ENCODE data around the gene DOK6. TPM values are rescaled to one million over a fixed set of nuclear protein-coding genes. Genes with fewer than 3 reads are reported as not detected.

Gene DOK6
- total and polyA plus RNA-seq, 2 experiments from 2014 or later: 0.29 to 0.42 TPM

DNA sequence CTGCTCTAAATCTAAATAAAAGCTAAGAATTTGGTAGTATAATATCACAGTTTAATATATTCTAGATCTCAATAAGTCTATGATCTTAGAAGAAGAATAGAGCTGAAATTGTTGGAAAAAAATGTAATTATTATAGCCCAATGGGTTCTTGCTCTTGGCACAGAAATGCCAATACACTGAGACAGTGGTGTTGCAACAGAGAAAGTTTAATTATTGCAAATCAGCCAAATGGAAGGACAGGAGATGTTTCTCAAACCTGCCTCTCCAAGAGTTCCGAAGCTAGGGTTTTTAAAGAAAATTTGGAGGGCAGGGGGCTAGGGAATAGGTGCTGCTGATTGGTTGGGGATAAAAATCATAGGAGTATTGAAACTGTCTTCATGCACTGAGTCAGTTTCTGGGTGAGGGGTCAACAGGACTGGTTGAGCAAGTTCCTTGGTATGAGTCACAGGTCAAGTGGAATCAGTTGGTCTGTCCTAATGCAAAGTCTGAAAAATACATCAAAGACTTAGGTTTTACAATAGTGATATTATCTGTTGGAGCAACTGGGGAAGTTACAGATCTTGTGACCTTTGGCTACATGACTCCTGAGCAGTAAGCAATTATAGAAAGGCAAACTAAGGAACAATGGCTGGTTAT is 318.3 kb downstream of the DOK6 start:
- Histone ChIP-seq H3K27me3 (ENCODE audit: insufficient read depth) (no peaks in the 10 kb centered on the region), H3K36me3 (ENCODE audit: insufficient read depth) (no peaks in the 10 kb centered on the region), H3K4me3 (no peak overlapping the region), H3K9me2 (ENCODE audit: insufficient read depth) (no peaks in the 10 kb centered on the region), H2AFZ (no peak overlapping the region), H3K4me2 (no peak overlapping the region), H3K27ac (ENCODE audit: low read depth) (no peak overlapping the region), H3K79me2 (replicated peaks; ENCODE audit: insufficient read depth) (no peaks in the 10 kb centered on the region), H4K20me1 (replicated peaks; ENCODE audit: insufficient read depth) (no peaks in the 10 kb centered on the region), H3K4me1 (ENCODE audit: insufficient read depth) (peaks cover 4% of the 10 kb centered on the region; the same call in 1 of the 2 replicates), H3F3A (replicated peaks; ENCODE audit: low read depth) (no peaks in the 10 kb centered on the region)
- DNase-seq (ENCODE audit: low spot score) (no peak), ATAC-seq (no peak)
- Mint-ChIP-seq H3K27me3 (ENCODE audit: insufficient read depth, low read depth, poor library complexity) (no peaks in the 10 kb centered on the region), H3K4me3 (no peak overlapping the region), H3K36me3 (ENCODE audit: low read depth) (peaks cover 25% of the 10 kb centered on the region), H3K27ac (no peak overlapping the region), H3K9me3 (peaks cover 28% of the 10 kb centered on the region), H3K4me1 (peaks cover 10% of the 10 kb centered on the region; the same call in 2 of the 3 replicates)
- TF ChIP-seq, protein P1, sequence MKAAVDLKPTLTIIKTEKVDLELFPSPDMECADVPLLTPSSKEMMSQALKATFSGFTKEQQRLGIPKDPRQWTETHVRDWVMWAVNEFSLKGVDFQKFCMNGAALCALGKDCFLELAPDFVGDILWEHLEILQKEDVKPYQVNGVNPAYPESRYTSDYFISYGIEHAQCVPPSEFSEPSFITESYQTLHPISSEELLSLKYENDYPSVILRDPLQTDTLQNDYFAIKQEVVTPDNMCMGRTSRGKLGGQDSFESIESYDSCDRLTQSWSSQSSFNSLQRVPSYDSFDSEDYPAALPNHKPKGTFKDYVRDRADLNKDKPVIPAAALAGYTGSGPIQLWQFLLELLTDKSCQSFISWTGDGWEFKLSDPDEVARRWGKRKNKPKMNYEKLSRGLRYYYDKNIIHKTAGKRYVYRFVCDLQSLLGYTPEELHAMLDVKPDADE (IDR thresholded peaks at IDR 0.05): no peak
- TF ChIP-seq EZH2 (IDR thresholded peaks at IDR 0.05; ENCODE audit: low read depth, unreplicated experiment) (no peak), JUNB (IDR thresholded peaks at IDR 0.05; ENCODE audit: unreplicated experiment) (no peak), POLR2AphosphoS5 (IDR thresholded peaks at IDR 0.05; ENCODE audit: low read depth) (no peak), ZNF331 (CRISPR knock-in tag; IDR thresholded peaks at IDR 0.05; ENCODE audit: low read depth) (no peak)

DNA sequence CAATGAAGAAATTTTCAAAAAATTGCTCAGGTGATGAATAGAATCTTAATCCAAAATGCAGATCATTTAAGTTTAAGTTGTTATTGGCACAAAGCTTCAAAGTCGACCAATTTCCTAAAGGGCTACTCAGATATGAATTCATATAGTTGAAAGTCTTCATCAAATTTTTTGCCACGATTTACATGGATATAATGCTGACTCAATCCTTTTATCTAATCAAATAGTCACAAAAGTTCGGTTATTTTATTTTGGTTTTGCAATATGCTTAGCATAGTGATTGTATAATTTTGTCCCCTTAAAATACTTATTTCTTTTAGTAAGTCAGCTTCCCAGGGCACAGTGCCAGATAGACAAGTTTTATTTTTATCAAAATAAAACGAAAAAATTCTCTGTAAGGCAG is 319.7 kb downstream of the DOK6 start:
- Histone ChIP-seq H3K4me1 (ENCODE audit: insufficient read depth) (peaks cover 4% of the 10 kb centered on the region; the same call in 1 of the 2 replicates), H3K9me2 (ENCODE audit: insufficient read depth) (no peaks in the 10 kb centered on the region), H3K27ac (ENCODE audit: low read depth) (no peak overlapping the region), H2AFZ (no peak overlapping the region), H3F3A (replicated peaks; ENCODE audit: low read depth) (no peaks in the 10 kb centered on the region), H3K4me2 (no peak overlapping the region), H3K27me3 (ENCODE audit: insufficient read depth) (no peaks in the 10 kb centered on the region), H4K20me1 (replicated peaks; ENCODE audit: insufficient read depth) (no peaks in the 10 kb centered on the region), H3K4me3 (no peak overlapping the region), H3K36me3 (ENCODE audit: insufficient read depth) (no peaks in the 10 kb centered on the region), H3K79me2 (replicated peaks; ENCODE audit: insufficient read depth) (no peaks in the 10 kb centered on the region)
- peaks cover 28% of the 10 kb centered on the region for H3K9me3 Mint-ChIP-seq
- no peak overlapping the region for H3K27ac Mint-ChIP-seq
- H3K4me1 Mint-ChIP-seq: peaks cover 10% of the 10 kb centered on the region; the same call in 2 of the 3 replicates
- H3K36me3 Mint-ChIP-seq (ENCODE audit: low read depth): peaks cover 25% of the 10 kb centered on the region
- TF ChIP-seq POLR2AphosphoS5 (IDR thresholded peaks at IDR 0.05; ENCODE audit: low read depth): no peak
- no peak for DNase-seq (ENCODE audit: low spot score)
- H3K27me3 Mint-ChIP-seq (ENCODE audit: insufficient read depth, low read depth, poor library complexity): no peaks in the 10 kb centered on the region
- H3K4me3 Mint-ChIP-seq: no peak overlapping the region
- no peak for ATAC-seq

DNA sequence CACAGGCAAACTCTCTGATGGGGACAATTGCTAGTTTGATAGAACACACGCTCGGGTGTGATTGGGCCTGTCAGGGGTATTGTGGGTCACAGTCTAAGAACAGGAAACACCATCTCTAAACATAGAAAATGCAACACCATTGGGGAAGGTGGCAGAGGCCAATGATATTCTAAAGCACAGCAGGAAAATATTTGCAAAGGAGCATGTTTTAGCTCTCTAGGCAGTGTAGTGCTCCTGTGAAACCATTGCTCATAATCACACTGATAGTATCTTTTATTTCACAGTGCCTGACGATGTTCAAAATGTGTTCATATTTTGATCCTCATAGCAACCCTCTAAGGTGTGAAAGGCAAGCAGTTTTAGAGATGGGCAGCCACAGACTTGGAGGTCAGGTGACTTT is 322.7 kb downstream of the DOK6 start:
- ATAC-seq (no peak), DNase-seq (ENCODE audit: low spot score) (no peak)
- no peaks in the 10 kb centered on the region for H3K27me3 Mint-ChIP-seq (ENCODE audit: insufficient read depth, low read depth, poor library complexity)
- Histone ChIP-seq H3K27me3 (ENCODE audit: insufficient read depth) (no peaks in the 10 kb centered on the region), H3K4me1 (ENCODE audit: insufficient read depth) (no peaks in the 10 kb centered on the region), H2AFZ (peak overlapping the region; percentile 64; the same call in 1 of the 2 replicates), H3F3A (replicated peaks; ENCODE audit: low read depth) (no peaks in the 10 kb centered on the region), H3K36me3 (ENCODE audit: insufficient read depth) (no peaks in the 10 kb centered on the region), H3K4me2 (no peak overlapping the region), H3K4me3 (no peak overlapping the region), H3K79me2 (replicated peaks; ENCODE audit: insufficient read depth) (no peaks in the 10 kb centered on the region), H4K20me1 (replicated peaks; ENCODE audit: insufficient read depth) (no peaks in the 10 kb centered on the region), H3K27ac (ENCODE audit: low read depth) (no peak overlapping the region), H3K9me2 (ENCODE audit: insufficient read depth) (no peaks in the 10 kb centered on the region)
- no peak overlapping the region for H3K4me3 Mint-ChIP-seq
- H3K27ac Mint-ChIP-seq: 0 out of 2 replicates have a peak overlapping the region, but pooled peaks have one; percentile 53
- TF ChIP-seq, protein P1 (IDR thresholded peaks at IDR 0.05): no peak
- TF ChIP-seq EZH2 (IDR thresholded peaks at IDR 0.05; ENCODE audit: low read depth, unreplicated experiment): no peak
- TF ChIP-seq, protein P2, sequence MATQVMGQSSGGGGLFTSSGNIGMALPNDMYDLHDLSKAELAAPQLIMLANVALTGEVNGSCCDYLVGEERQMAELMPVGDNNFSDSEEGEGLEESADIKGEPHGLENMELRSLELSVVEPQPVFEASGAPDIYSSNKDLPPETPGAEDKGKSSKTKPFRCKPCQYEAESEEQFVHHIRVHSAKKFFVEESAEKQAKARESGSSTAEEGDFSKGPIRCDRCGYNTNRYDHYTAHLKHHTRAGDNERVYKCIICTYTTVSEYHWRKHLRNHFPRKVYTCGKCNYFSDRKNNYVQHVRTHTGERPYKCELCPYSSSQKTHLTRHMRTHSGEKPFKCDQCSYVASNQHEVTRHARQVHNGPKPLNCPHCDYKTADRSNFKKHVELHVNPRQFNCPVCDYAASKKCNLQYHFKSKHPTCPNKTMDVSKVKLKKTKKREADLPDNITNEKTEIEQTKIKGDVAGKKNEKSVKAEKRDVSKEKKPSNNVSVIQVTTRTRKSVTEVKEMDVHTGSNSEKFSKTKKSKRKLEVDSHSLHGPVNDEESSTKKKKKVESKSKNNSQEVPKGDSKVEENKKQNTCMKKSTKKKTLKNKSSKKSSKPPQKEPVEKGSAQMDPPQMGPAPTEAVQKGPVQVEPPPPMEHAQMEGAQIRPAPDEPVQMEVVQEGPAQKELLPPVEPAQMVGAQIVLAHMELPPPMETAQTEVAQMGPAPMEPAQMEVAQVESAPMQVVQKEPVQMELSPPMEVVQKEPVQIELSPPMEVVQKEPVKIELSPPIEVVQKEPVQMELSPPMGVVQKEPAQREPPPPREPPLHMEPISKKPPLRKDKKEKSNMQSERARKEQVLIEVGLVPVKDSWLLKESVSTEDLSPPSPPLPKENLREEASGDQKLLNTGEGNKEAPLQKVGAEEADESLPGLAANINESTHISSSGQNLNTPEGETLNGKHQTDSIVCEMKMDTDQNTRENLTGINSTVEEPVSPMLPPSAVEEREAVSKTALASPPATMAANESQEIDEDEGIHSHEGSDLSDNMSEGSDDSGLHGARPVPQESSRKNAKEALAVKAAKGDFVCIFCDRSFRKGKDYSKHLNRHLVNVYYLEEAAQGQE (IDR thresholded peaks at IDR 0.05; ENCODE audit: unreplicated experiment): no peak
- TF ChIP-seq ZNF331 (CRISPR knock-in tag; IDR thresholded peaks at IDR 0.05; ENCODE audit: low read depth): no peak
- TF ChIP-seq STAT1 (IDR thresholded peaks at IDR 0.05; ENCODE audit: unreplicated experiment): no peak
- TF ChIP-seq, protein P3, sequence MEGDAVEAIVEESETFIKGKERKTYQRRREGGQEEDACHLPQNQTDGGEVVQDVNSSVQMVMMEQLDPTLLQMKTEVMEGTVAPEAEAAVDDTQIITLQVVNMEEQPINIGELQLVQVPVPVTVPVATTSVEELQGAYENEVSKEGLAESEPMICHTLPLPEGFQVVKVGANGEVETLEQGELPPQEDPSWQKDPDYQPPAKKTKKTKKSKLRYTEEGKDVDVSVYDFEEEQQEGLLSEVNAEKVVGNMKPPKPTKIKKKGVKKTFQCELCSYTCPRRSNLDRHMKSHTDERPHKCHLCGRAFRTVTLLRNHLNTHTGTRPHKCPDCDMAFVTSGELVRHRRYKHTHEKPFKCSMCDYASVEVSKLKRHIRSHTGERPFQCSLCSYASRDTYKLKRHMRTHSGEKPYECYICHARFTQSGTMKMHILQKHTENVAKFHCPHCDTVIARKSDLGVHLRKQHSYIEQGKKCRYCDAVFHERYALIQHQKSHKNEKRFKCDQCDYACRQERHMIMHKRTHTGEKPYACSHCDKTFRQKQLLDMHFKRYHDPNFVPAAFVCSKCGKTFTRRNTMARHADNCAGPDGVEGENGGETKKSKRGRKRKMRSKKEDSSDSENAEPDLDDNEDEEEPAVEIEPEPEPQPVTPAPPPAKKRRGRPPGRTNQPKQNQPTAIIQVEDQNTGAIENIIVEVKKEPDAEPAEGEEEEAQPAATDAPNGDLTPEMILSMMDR (conservative IDR thresholded peaks at IDR 0.05; ENCODE audit: low read depth in 2 of 2): no peak
- no peak for TF ChIP-seq CREB1 (CRISPR knock-in tag; IDR thresholded peaks at IDR 0.05; ENCODE audit: low read depth)
- no peak for TF ChIP-seq JUNB (IDR thresholded peaks at IDR 0.05; ENCODE audit: unreplicated experiment)
- no peak for TF ChIP-seq NANOG (IDR thresholded peaks at IDR 0.05; ENCODE audit: borderline replicate concordance)
- H3K36me3 Mint-ChIP-seq (ENCODE audit: low read depth): peaks cover 14% of the 10 kb centered on the region
- H3K9me3 Mint-ChIP-seq: peaks cover 15% of the 10 kb centered on the region
- H3K4me1 Mint-ChIP-seq: peaks cover 10% of the 10 kb centered on the region; the same call in 2 of the 3 replicates
